Measurements from ENCODE around the gene CDX4.

The CDX4 gene

GRCh38 chrX:73447311-73447794 lies 500 bp downstream of the CDX4 start:
- Histone ChIP-seq H3K36me3 (replicated peaks) (no peaks in the 10 kb centered on the region), H3K27me3 (replicated peaks) (peaks cover 4% of the 10 kb centered on the region), H3K4me3 (ENCODE audit: low read depth, low read length) (no peak overlapping the region), H3K27ac (no peak overlapping the region)
- no peak for DNase-seq
- TF ChIP-seq CTCF (IDR thresholded peaks at IDR 0.05; ENCODE audit: low read depth, low read length, missing control alignments) = no peak
- in situ Hi-C loops (cut with HindIII; ENCODE audit: low pct_ligation_motif_present, low sequenced_read_pairs) = no loop called here

GRCh38 chrX:73448379-73448778 lies 1.5 kb downstream of the CDX4 start:
- DNase-seq = no peak
- H3K27me3 ChIP-seq (replicated peaks) = peaks cover 4% of the 10 kb centered on the region
- in situ Hi-C loops (cut with HindIII; ENCODE audit: low pct_ligation_motif_present, low sequenced_read_pairs) = no loop called here
- no peak for TF ChIP-seq CTCF (IDR thresholded peaks at IDR 0.05; ENCODE audit: low read depth, low read length, missing control alignments)
- no peak overlapping the region for H3K27ac ChIP-seq
- no peak overlapping the region for H3K4me3 ChIP-seq (ENCODE audit: low read depth, low read length)
- H3K36me3 ChIP-seq (replicated peaks) = no peaks in the 10 kb centered on the region

GRCh38 chrX:73455171-73455570 lies 8.3 kb downstream of the CDX4 start:
- no peaks in the 10 kb centered on the region for H3K27me3 ChIP-seq (replicated peaks)
- no peak for TF ChIP-seq CTCF (IDR thresholded peaks at IDR 0.05; ENCODE audit: low read depth, low read length, missing control alignments)
- no peaks in the 10 kb centered on the region for H3K36me3 ChIP-seq (replicated peaks)
- no peak overlapping the region for H3K4me3 ChIP-seq (ENCODE audit: low read depth, low read length)
- in situ Hi-C loops (cut with HindIII; ENCODE audit: low pct_ligation_motif_present, low sequenced_read_pairs) = no loop called here
- no peak overlapping the region for H3K27ac ChIP-seq
- DNase-seq = no peak

GRCh38 chrX:73457306-73457705 lies 10.5 kb downstream of the CDX4 start:
- H3K36me3 ChIP-seq (replicated peaks) = no peaks in the 10 kb centered on the region
- in situ Hi-C loops (cut with HindIII; ENCODE audit: low pct_ligation_motif_present, low sequenced_read_pairs) = no loop called here
- no peak overlapping the region for H3K27ac ChIP-seq
- no peak overlapping the region for H3K4me3 ChIP-seq (ENCODE audit: low read depth, low read length)
- no peak for DNase-seq
- TF ChIP-seq CTCF (IDR thresholded peaks at IDR 0.05; ENCODE audit: low read depth, low read length, missing control alignments) = no peak
- no peaks in the 10 kb centered on the region for H3K27me3 ChIP-seq (replicated peaks)

GRCh38 chrX:73468376-73468775 lies 21.5 kb downstream of the CDX4 start:
- Histone ChIP-seq H3K36me3 (replicated peaks) (no peaks in the 10 kb centered on the region), H3K27me3 (replicated peaks) (no peaks in the 10 kb centered on the region), H3K27ac (no peak overlapping the region), H3K4me3 (ENCODE audit: low read depth, low read length) (no peak overlapping the region)
- DNase-seq = no peak
- in situ Hi-C loops (cut with HindIII; ENCODE audit: low pct_ligation_motif_present, low sequenced_read_pairs) = no loop called here
- no peak for TF ChIP-seq CTCF (IDR thresholded peaks at IDR 0.05; ENCODE audit: low read depth, low read length, missing control alignments)

GRCh38 chrX:73478961-73479360 lies 32.1 kb downstream of the CDX4 start:
- Histone ChIP-seq H3K27ac (no peak overlapping the region), H3K27me3 (replicated peaks) (no peaks in the 10 kb centered on the region), H3K36me3 (replicated peaks) (no peaks in the 10 kb centered on the region), H3K4me3 (ENCODE audit: low read depth, low read length) (no peak overlapping the region)
- DNase-seq = no peak
- in situ Hi-C loops (cut with HindIII; ENCODE audit: low pct_ligation_motif_present, low sequenced_read_pairs) = no loop called here
- TF ChIP-seq CTCF (IDR thresholded peaks at IDR 0.05; ENCODE audit: low read depth, low read length, missing control alignments) = no peak

Measured in brain microvascular endothelial cell (primary cell).